K562 (cell line): ENCODE results near the gene PUDP.

Experiments used
- ARID2 ChIP-seq: fragments of 450-650 bp; IDR thresholded peaks from 2 replicates; pipeline ENCODE4 v1.6.1; 2017; ENCODE audit warnings: antibody characterized with exemption, mild to moderate bottlenecking
- CEBPB ChIP-seq: fragments of 450-650 bp; IDR thresholded peaks from 2 replicates; pipeline ENCODE4 v1.6.1; 2016; ENCODE audit warnings: missing genetic modification characterization, missing compliant biosample characterization
- EZH2 ChIP-seq: IDR thresholded peaks from 2 replicates; pipeline ENCODE4 v1.6.1; 2012; ENCODE audit warnings: low read depth, mild to moderate bottlenecking, inconsistent platforms, low read length, borderline replicate concordance
- GMEB1 ChIP-seq: fragments of 250-450 bp; sonication (Bioruptor Pico); IDR thresholded peaks from 2 replicates; pipeline ENCODE4 v1.4.0; 2020; ENCODE audit warnings: mild to moderate bottlenecking
- SMC3 ChIP-seq: conservative IDR thresholded peaks from 2 replicates; pipeline ENCODE4 v1.6.1; 2011; ENCODE audit warnings: low read depth, low read length, improper control_type of control experiment; ENCODE audit not compliant: insufficient read depth
- TF ChIP-seq, protein P1 (sequence below): IDR thresholded peaks from 2 replicates; pipeline ENCODE4 v1.6.1; 2012; ENCODE audit warnings: low read depth, low read length, improper control_type of control experiment, borderline replicate concordance
- TF ChIP-seq, protein P2 (sequence below), 3 experiments: IDR thresholded peaks in 2 of 3; conservative IDR thresholded peaks in 1 of 3; 2 replicates each; pipeline ENCODE4 v1.5.1; 2011 to 2012; ENCODE audit warnings: low read length in 3 of 3, mild to moderate bottlenecking in 3 of 3, control low read depth in 2 of 3, improper control_type of control experiment in 1 of 3, inconsistent platforms in 1 of 3, low read depth in 1 of 3, mixed read lengths in 1 of 3, moderate library complexity in 1 of 3; ENCODE audit not compliant: insufficient read depth in 2 of 3

GRCh38 chrX:7062903-7063302 is 85.0 kb downstream of the PUDP start:
- TF ChIP-seq, protein P1, sequence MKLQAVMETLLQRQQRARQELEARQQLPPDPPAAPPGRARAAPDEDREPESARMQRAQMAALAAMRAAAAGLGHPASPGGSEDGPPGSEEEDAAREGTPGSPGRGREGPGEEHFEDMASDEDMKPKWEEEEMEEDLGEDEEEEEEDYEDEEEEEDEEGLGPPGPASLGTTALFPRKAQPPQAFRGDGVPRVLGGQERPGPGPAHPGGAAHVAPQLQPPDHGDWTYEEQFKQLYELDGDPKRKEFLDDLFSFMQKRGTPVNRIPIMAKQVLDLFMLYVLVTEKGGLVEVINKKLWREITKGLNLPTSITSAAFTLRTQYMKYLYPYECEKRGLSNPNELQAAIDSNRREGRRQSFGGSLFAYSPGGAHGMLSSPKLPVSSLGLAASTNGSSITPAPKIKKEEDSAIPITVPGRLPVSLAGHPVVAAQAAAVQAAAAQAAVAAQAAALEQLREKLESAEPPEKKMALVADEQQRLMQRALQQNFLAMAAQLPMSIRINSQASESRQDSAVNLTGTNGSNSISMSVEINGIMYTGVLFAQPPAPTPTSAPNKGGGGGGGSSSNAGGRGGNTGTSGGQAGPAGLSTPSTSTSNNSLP: no peak
- TF ChIP-seq GMEB1 (CRISPR knock-in tag) (no peak), EZH2 (no peak), CEBPB (tag) (no peak; the same call in 1 of the 2 replicates), SMC3 (no peak), ARID2 (no peak)
- TF ChIP-seq, protein P2, sequence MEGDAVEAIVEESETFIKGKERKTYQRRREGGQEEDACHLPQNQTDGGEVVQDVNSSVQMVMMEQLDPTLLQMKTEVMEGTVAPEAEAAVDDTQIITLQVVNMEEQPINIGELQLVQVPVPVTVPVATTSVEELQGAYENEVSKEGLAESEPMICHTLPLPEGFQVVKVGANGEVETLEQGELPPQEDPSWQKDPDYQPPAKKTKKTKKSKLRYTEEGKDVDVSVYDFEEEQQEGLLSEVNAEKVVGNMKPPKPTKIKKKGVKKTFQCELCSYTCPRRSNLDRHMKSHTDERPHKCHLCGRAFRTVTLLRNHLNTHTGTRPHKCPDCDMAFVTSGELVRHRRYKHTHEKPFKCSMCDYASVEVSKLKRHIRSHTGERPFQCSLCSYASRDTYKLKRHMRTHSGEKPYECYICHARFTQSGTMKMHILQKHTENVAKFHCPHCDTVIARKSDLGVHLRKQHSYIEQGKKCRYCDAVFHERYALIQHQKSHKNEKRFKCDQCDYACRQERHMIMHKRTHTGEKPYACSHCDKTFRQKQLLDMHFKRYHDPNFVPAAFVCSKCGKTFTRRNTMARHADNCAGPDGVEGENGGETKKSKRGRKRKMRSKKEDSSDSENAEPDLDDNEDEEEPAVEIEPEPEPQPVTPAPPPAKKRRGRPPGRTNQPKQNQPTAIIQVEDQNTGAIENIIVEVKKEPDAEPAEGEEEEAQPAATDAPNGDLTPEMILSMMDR (IDR thresholded peaks at IDR 0.05 in 2 of 3, conservative IDR thresholded peaks at IDR 0.05 in 1 of 3; ENCODE audit: insufficient read depth in 2 of 3, low read depth in 1 of 3, low read length in 3 of 3): no peak
